Muscle of leg (tissue), 11 donors: ENCODE measurements around the gene CHSY1. TPM values are rescaled to one million over a fixed set of nuclear protein-coding genes. Genes with fewer than 3 reads are reported as not detected.

Experiments used
- DNase-seq: peaks from one replicate; pipeline ENCODE4 v3.0.0; 2013
- H3K27ac ChIP-seq: one replicate; pipeline ENCODE4 v1.5.1; 2013; ENCODE audit warnings: mild to moderate bottlenecking, low read length, control low read depth
- H3K27me3 ChIP-seq: one replicate; pipeline ENCODE4 v1.6.1; 2013; ENCODE audit warnings: low read length; ENCODE audit not compliant: control insufficient read depth, insufficient read depth
- H3K36me3 ChIP-seq: one replicate; pipeline ENCODE4 v1.6.1; 2013; ENCODE audit warnings: low read length; ENCODE audit not compliant: control insufficient read depth, insufficient read depth
- H3K4me1 ChIP-seq: one replicate; pipeline ENCODE4 v1.6.1; 2013; ENCODE audit warnings: low read length; ENCODE audit not compliant: control insufficient read depth, insufficient read depth
- H3K4me3 ChIP-seq: one replicate; pipeline ENCODE4 v1.5.1; 2013; ENCODE audit warnings: low read length, control low read depth
- H3K9me3 ChIP-seq: replicated peaks from 2 replicates; pipeline ENCODE4 v1.6.1; 2013; ENCODE audit warnings: low read depth, low read length; ENCODE audit not compliant: control insufficient read depth
- WGBS: methylation state at CpG from one replicate; pipeline ENCODE4 v1.1.5; 2013; ENCODE audit warnings: missing lambda C conversion rate; ENCODE audit not compliant: insufficient coverage; 5-methylcytosine and 5-hydroxymethylcytosine counted together
- polyA plus RNA-seq, 8 donors: library from polyadenylated mRNA; unstranded; fragments of 120-200 nt; gene quantifications; one replicate each; pipeline versions ENCODE4 v1.2.1 to v1.2.3, GENCODE V29; 2013; ENCODE audit warnings: inconsistent platforms in 1 of 8, low replicate concordance in 1 of 8; ENCODE audit not compliant: insufficient read length in 8 of 8, insufficient read depth in 1 of 8
- total RNA-seq: library from RNA; stranded (reverse); fragments of 120-200 nt; gene quantifications from one replicate; pipeline ENCODE4 v1.2.4, GENCODE V29; 2013

The CHSY1 gene
- total and polyA plus RNA-seq, 9 donors = 27.2 to 57.6 (median 42.5) TPM

DNA sequence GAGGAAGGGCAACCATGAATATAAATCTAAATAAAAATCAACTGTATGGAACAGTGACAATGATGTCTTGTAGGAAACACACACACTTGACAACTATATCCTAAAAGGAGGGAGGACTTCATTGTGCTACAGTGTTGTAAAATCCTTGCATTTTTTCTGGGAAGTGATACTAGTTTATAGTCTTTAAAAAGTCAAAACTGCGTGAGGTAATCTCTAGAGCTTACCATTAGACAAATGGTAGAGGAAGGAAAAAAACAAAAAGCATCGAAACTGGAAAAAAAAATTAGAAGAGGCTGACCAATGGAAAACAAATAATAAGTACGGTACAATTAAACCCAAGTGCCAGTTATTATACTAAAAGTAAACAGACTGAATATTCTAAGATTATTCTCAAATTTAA lies 38.7 kb downstream of the CHSY1 start:
- Histone ChIP-seq H3K4me3 (no peak overlapping the region), H3K4me1 (peaks cover 3% of the 10 kb centered on the region), H3K36me3 (peaks cover 12% of the 10 kb centered on the region), H3K27ac (no peak overlapping the region), H3K9me3 (no peaks in the 10 kb centered on the region), H3K27me3 (no peaks in the 10 kb centered on the region)
- WGBS = no CpG with 5 or more reads among the region's 3 CpGs
- DNase-seq = no peak

GRCh38 chr15:101211897-101212296 lies 40.0 kb downstream of the CHSY1 start:
- Histone ChIP-seq H3K27ac (no peak overlapping the region), H3K4me3 (no peak overlapping the region), H3K4me1 (peaks cover 5% of the 10 kb centered on the region), H3K36me3 (peaks cover 6% of the 10 kb centered on the region), H3K9me3 (no peaks in the 10 kb centered on the region), H3K27me3 (no peaks in the 10 kb centered on the region)
- no peak for DNase-seq
- no CpG with 5 or more reads among the region's 4 CpGs for WGBS

- 40% methylated on average over 1 of the region's 2 CpGs for WGBS
- H3K27ac ChIP-seq = peak overlapping the region; percentile 67
- no peaks in the 10 kb centered on the region for H3K9me3 ChIP-seq
- no peaks in the 10 kb centered on the region for H3K27me3 ChIP-seq
- peak; percentile 85 for DNase-seq
- H3K4me1 ChIP-seq = peaks cover 9% of the 10 kb centered on the region
- peaks cover 6% of the 10 kb centered on the region for H3K36me3 ChIP-seq
- H3K4me3 ChIP-seq = no peak overlapping the region
Measured at GRCh38 chr15:101210466-101210865, 41.4 kb downstream of the CHSY1 start.

GRCh38 chr15:101210058-101210457 lies 41.8 kb downstream of the CHSY1 start:
- Histone ChIP-seq H3K4me1 (peaks cover 9% of the 10 kb centered on the region), H3K36me3 (peaks cover 6% of the 10 kb centered on the region), H3K27ac (peak overlapping the region; percentile 67), H3K4me3 (no peak overlapping the region), H3K9me3 (no peaks in the 10 kb centered on the region), H3K27me3 (no peaks in the 10 kb centered on the region)
- WGBS = no CpG with 5 or more reads among the region's 1 CpG
- no peak for DNase-seq

- peaks cover 9% of the 10 kb centered on the region for H3K4me1 ChIP-seq
Measured at GRCh38 chr15:101209285-101209845, 42.5 kb downstream of the CHSY1 start.

DNA sequence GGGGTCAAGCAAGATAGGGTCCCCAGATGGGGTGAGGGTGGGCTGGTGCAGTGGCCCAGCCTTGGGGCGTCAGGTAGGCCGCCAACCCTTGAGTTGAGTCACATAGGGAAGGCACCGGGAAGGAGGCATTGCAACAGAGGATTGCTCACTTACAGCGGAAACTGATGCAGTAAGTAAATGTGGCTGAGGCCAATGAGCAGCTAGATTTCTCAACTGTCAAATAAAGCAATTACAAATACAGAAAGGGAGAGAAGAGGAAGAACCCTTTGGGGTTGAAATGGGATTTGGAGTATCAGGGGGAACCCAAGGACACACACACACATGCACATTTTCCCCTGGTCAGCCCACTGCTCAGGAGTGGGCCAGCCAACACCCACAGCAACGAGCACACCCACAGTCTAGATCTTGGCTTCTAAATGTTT lies 44.0 kb downstream of the CHSY1 start:
- no peak for DNase-seq
- WGBS = 85% methylated on average over 2 of the region's 5 CpGs
- Histone ChIP-seq H3K27me3 (no peaks in the 10 kb centered on the region), H3K27ac (peak overlapping the region; percentile 47), H3K4me1 (peaks cover 9% of the 10 kb centered on the region), H3K4me3 (no peak overlapping the region), H3K36me3 (no peaks in the 10 kb centered on the region), H3K9me3 (no peaks in the 10 kb centered on the region)

More at GRCh38 chr15:101209285-101209845, 42.5 kb downstream of the CHSY1 start:
- Histone ChIP-seq H3K9me3 (no peaks in the 10 kb centered on the region), H3K4me3 (no peak overlapping the region), H3K27ac (peak overlapping the region; percentile 67), H3K36me3 (peaks cover 6% of the 10 kb centered on the region), H3K27me3 (no peaks in the 10 kb centered on the region)
- no CpG with 5 or more reads among the region's 5 CpGs for WGBS
- peak; percentile 78 for DNase-seq

DNA sequence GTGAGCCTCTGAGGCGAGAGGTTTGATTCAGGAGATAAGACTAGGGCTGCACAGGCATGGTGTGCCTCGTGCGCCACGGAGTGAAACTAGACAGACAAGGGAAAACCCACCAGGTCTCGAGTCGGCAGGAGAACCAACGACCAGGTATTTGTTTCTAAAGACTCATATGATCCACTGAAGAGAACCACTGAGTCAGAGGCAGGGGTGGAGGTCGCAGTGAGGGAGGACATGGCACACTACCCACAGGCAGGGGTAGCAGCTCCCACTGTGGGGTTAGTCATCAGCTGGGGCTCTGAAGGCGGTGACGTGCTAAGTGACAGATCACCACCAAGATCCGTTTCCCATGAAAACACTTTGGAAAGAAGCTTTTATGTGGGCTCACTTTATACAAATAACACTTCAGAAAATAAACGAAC lies 45.7 kb downstream of the CHSY1 start:
- no peaks in the 10 kb centered on the region for H3K36me3 ChIP-seq
- H3K9me3 ChIP-seq = no peaks in the 10 kb centered on the region
- H3K27ac ChIP-seq = peak overlapping the region; percentile 26
- no peak overlapping the region for H3K4me3 ChIP-seq
- no peaks in the 10 kb centered on the region for H3K27me3 ChIP-seq
- peaks cover 17% of the 10 kb centered on the region for H3K4me1 ChIP-seq
- WGBS = 96% methylated on average over 6 of the region's 12 CpGs
- no peak for DNase-seq

- Histone ChIP-seq H3K9me3 (no peaks in the 10 kb centered on the region), H3K36me3 (no peaks in the 10 kb centered on the region), H3K4me3 (no peak overlapping the region), H3K27ac (peak overlapping the region; percentile 36), H3K27me3 (no peaks in the 10 kb centered on the region), H3K4me1 (peaks cover 25% of the 10 kb centered on the region)
- 71% methylated on average over 3 of the region's 5 CpGs for WGBS
- no peak for DNase-seq
Measured at GRCh38 chr15:101204739-101205535, 46.9 kb downstream of the CHSY1 start.

GRCh38 chr15:101203607-101204189 lies 48.1 kb downstream of the CHSY1 start:
- H3K36me3 ChIP-seq = no peaks in the 10 kb centered on the region
- H3K4me1 ChIP-seq = peaks cover 31% of the 10 kb centered on the region
- no peaks in the 10 kb centered on the region for H3K9me3 ChIP-seq
- whole genome bisulfite sequencing = 100% methylated on average over 2 of the region's 7 CpGs
- no peaks in the 10 kb centered on the region for H3K27me3 ChIP-seq
- DNase-seq = no peak
- no peak overlapping the region for H3K27ac ChIP-seq
- no peak overlapping the region for H3K4me3 ChIP-seq

DNA sequence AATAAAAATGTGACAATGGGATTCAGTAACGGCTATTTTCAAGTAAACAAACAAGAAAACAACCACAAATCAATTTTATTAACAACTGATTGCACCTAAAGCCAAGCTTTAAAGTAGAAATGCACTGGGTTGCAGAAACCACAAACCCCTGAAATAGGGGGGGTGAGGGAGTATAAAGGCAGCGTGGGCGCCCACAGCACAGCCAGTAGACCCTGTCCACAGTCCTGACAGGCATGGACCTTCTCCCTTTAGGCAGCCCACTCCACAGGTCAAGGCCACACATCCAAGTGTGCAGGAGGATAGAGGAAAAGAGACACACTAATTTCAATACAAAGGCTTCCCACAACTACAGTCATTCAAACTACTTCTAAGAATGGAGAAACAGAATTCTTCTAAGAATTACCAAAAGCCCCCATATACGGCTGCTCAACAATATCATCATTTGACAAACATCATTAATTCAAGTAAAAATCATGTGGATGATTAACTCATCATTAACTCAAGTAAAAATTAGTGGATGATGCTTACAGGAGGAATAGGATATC lies 48.7 kb downstream of the CHSY1 start:
- WGBS = no CpG with 5 or more reads among the region's 4 CpGs
- no peaks in the 10 kb centered on the region for H3K36me3 ChIP-seq
- H3K27me3 ChIP-seq = no peaks in the 10 kb centered on the region
- no peak overlapping the region for H3K27ac ChIP-seq
- H3K9me3 ChIP-seq = no peaks in the 10 kb centered on the region
- H3K4me1 ChIP-seq = peaks cover 37% of the 10 kb centered on the region
- no peak for DNase-seq
- no peak overlapping the region for H3K4me3 ChIP-seq
